Erythroblast (primary cell): ENCODE results near the gene FMNL1.
A peak's percentile ranks its signal among the peaks of the same experiment; 100 is the strongest.

Experiments
- DNase-seq, 2 experiments: peaks; one replicate each; lab custom pipeline; 2025; lab: John Stamatoyannopoulos, UW
- GATA1 ChIP-seq: IDR thresholded peaks from 2 replicates; pipeline ENCODE4 v1.6.1; 2011; ENCODE audit warnings: low read depth, mild to moderate bottlenecking, control low read depth, low read length, moderate library complexity
- POLR2A ChIP-seq: IDR thresholded peaks from 2 replicates; pipeline ENCODE4 v1.6.1; 2011; ENCODE audit warnings: mild to moderate bottlenecking, low read length

FMNL1 gene

DNA sequence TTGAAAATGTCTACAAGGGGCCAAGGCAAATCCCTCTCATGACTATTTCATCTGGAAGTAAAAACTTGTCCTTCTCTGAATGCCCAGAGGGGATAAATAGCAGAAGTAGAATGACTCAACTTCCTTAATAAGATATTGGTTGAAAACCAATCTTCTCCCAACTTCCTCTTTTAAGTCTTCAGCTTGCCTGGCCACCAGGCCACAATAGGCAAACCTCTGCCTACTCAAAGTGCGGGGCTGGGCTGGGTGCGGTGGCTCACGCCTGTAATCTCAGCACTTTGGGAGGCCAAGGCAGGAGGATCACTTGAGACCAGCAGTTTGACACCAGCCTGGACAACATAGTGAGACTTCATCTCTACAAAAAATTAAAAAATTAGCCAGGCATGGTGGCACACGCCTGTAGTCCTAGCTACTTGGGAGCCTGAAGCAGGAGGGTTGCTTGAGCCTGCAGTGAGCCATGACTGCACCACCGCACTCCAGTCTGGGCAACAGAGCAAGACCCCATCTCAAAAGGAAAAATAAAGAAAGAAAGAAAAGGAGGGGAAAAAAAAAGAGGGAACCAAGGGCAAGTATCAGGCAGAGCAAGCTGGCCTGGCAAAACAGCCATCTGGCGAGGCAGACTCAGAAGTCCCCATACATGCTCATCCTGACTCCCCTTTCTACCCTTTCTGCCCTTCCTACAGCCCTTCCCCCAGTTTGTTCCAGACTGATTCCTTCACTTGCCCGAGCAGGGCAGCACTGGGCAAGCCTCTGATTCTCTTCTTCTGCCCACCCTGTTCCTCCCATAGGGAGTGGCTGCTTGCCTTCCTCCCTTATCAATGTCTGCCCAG lies 74.5 kb downstream of the FMNL1 start:
- DNase-seq: no peak
- TF ChIP-seq POLR2A (no peak), GATA1 (no peak)

DNA sequence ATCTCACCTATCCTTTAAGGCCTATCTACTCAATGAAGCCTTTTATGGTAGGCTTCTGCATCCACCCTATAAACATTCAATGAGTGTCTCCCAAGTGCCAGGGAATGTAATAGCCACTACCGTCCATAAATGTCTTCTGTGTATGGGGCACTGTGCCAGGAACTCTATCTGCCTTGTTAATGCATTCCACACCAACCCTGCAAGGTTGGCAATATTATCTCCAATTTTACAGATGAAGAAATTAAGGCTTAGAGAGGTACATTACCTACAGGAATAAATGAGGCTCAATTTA lies 75.1 kb downstream of the FMNL1 start:
- TF ChIP-seq GATA1 (no peak), POLR2A (no peak)
- DNase-seq: peak in 1 of 2 experiments; percentile 29
